BJ (cell line): ENCODE results near the gene SFSWAP. TPM values are rescaled to one million over a fixed set of nuclear protein-coding genes. Genes with fewer than 3 reads are reported as not detected.

Experiments used
- CTCF ChIA-PET: fragments of 350-600 bp; formaldehyde crosslinking; extraction: SDS; loops from one replicate; lab custom pipeline; 2021; ENCODE audit warnings: antibody characterized with exemption, inconsistent platforms; lab: Yijun Ruan, JAX
- POLR2A ChIA-PET: fragments of 300-600 bp; sonication (Branson Sonifier 250); formaldehyde crosslinking; extraction: SDS; loops from one replicate; lab custom pipeline; 2021; ENCODE audit warnings: antibody characterized with exemption; lab: Charles Lee
- DNase-seq: peaks from one replicate; pipeline ENCODE4 v3.0.0-alpha.2; 2011; ENCODE audit warnings: low read depth
- H3K27me3 ChIP-seq: 2 replicates; pipeline ENCODE4 v1.6.0; 2011; ENCODE audit warnings: low read length; ENCODE audit not compliant: control insufficient read depth, insufficient read depth
- H3K36me3 ChIP-seq: 2 replicates; pipeline ENCODE4 v1.5.1; 2011; ENCODE audit warnings: low read length; ENCODE audit not compliant: control insufficient read depth, insufficient read depth
- H3K4me3 ChIP-seq: 2 replicates; pipeline ENCODE4 v1.5.1; 2011; ENCODE audit warnings: low read depth, mild to moderate bottlenecking, control low read depth, low read length
- CTCF ChIP-seq: IDR thresholded peaks from 2 replicates; pipeline ENCODE4 v1.5.1; 2011; ENCODE audit warnings: low read depth, mild to moderate bottlenecking, control low read depth, inconsistent platforms, low read length, moderate library complexity; ENCODE audit not compliant: insufficient read depth
- polyA plus RNA-seq: library from polyadenylated mRNA; depleted of rRNA; stranded (reverse); fragments of >200 nt; gene quantifications from 2 replicates; pipeline ENCODE4 v1.2.3, GENCODE V29; 2011

Gene SFSWAP
- polyA plus RNA-seq, 1 experiment = 11.7 TPM

- ChIA-PET POLR2A (no interaction called here), CTCF (interaction anchor here (0.8 to 1.1 kb wide), 2 partner anchors 13 to 38 kb away, joined by 3 to 4 read pairs; no protein-coding TSS in a partner anchor)
- DNase-seq = no peak
- Histone ChIP-seq H3K4me3 (no peak overlapping the region), H3K27me3 (no peaks in the 10 kb centered on the region), H3K36me3 (peaks cover 17% of the 10 kb centered on the region)
- TF ChIP-seq CTCF = no peak
These were observed 76.3 kb downstream of the SFSWAP start for GRCh38 chr12:131787143-131787660.

GRCh38 chr12:131788070-131788469, 77.2 kb downstream of the SFSWAP start:
- CTCF ChIA-PET = no interaction called here
- H3K36me3 ChIP-seq = peaks cover 17% of the 10 kb centered on the region
- no peak overlapping the region for H3K4me3 ChIP-seq

GRCh38 chr12:131789638-131790037, 78.7 kb downstream of the SFSWAP start:
- ChIA-PET CTCF (no interaction called here), POLR2A (no interaction called here)
- Histone ChIP-seq H3K27me3 (no peaks in the 10 kb centered on the region), H3K4me3 (no peak overlapping the region), H3K36me3 (peaks cover 19% of the 10 kb centered on the region)
- no peak for DNase-seq
- no peak for TF ChIP-seq CTCF

More at GRCh38 chr12:131788070-131788469, 77.2 kb downstream of the SFSWAP start:
- TF ChIP-seq CTCF = no peak
- H3K27me3 ChIP-seq = no peaks in the 10 kb centered on the region
- POLR2A ChIA-PET = no interaction called here
- no peak for DNase-seq

- DNase-seq = peak; percentile 21
- H3K27me3 ChIP-seq = no peaks in the 10 kb centered on the region
- H3K4me3 ChIP-seq = no peak overlapping the region
- CTCF ChIA-PET = no interaction called here
- POLR2A ChIA-PET = no interaction called here
- no peak for TF ChIP-seq CTCF
- peaks cover 13% of the 10 kb centered on the region for H3K36me3 ChIP-seq
These were observed 82.5 kb downstream of the SFSWAP start for GRCh38 chr12:131793243-131794022.

- Histone ChIP-seq H3K4me3 (no peak overlapping the region), H3K36me3 (peaks cover 12% of the 10 kb centered on the region), H3K27me3 (no peaks in the 10 kb centered on the region)
- ChIA-PET CTCF (no interaction called here), POLR2A (no interaction called here)
- DNase-seq = no peak
- no peak for TF ChIP-seq CTCF
These were observed 83.2 kb downstream of the SFSWAP start for GRCh38 chr12:131794061-131794460.
